NCI-H345 (cell line): ENCODE data around the gene THAP9.

Source experiments
- DNase-seq: peaks from one replicate; lab custom pipeline; 2025; lab: John Stamatoyannopoulos, UW

THAP9 gene

GRCh38 chr4:82954212-82954611 is 53.7 kb downstream of the THAP9 start:
- no peak for DNase-seq

- no peak for DNase-seq
These were observed 56.5 kb downstream of the THAP9 start for GRCh38 chr4:82957045-82957444.

- no peak for DNase-seq
These were observed 65.2 kb downstream of the THAP9 start for GRCh38 chr4:82965763-82966162.

- no peak for DNase-seq
These were observed 68.4 kb downstream of the THAP9 start for GRCh38 chr4:82968972-82969371.

- DNase-seq = no peak
These were observed 68.9 kb downstream of the THAP9 start for GRCh38 chr4:82969414-82969813.
